GM18511 (cell line): Measurements from ENCODE around the gene GALK1.
"Not testable (repeated sequence)": the region's sequence is repeated elsewhere in the genome, so short reads cannot be mapped to it uniquely, and the experiment has no call there.

Source experiments
- ATAC-seq: cut with Tn5 transposase; IDR thresholded peaks from one replicate; pipeline ENCODE4 v1.9.1; 2021; ENCODE audit warnings: mild to moderate bottlenecking, moderate library complexity; ENCODE audit not compliant: unreplicated experiment

Gene GALK1

DNA sequence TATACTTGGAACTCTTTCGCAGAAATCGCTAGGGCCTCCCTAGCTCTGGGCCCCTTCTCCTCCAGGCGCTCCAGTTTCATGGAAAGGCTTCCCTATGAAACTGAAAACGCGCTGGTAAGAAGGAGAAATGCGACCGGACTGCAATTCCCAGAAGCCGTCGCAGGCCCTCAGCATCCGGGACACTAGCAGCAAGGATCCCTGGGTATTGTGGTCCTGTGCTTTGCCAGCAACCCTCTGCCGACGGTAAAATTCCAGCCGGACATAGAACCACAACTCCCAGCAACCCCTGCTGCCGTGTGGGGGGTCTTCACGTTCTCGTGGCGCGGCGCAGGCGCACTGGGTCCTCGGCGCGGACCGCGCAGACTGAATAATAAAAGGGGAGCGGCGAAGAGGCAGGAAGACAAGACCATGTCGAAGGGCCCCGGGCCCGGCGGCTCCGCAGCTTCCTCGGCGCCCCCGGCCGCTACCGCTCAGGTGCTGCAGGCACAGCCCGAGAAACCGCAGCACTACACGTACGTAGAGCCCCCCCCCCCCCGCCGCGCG lies 19.6 kb upstream of the GALK1 start, which contains the start of gene UNK:
TSS of gene UNK (plus strand) at position 334 of the 543 bp plus-strand sequence. CDS start at position 409, 75 bp downstream.
- peak; percentile 63 for ATAC-seq

- peak; percentile 2 for ATAC-seq
Measured at GRCh38 chr17:75783803-75784472, 18.9 kb upstream of the GALK1 start.

- ATAC-seq: no peak
Measured at GRCh38 chr17:75783069-75783783, 18.2 kb upstream of the GALK1 start.

DNA sequence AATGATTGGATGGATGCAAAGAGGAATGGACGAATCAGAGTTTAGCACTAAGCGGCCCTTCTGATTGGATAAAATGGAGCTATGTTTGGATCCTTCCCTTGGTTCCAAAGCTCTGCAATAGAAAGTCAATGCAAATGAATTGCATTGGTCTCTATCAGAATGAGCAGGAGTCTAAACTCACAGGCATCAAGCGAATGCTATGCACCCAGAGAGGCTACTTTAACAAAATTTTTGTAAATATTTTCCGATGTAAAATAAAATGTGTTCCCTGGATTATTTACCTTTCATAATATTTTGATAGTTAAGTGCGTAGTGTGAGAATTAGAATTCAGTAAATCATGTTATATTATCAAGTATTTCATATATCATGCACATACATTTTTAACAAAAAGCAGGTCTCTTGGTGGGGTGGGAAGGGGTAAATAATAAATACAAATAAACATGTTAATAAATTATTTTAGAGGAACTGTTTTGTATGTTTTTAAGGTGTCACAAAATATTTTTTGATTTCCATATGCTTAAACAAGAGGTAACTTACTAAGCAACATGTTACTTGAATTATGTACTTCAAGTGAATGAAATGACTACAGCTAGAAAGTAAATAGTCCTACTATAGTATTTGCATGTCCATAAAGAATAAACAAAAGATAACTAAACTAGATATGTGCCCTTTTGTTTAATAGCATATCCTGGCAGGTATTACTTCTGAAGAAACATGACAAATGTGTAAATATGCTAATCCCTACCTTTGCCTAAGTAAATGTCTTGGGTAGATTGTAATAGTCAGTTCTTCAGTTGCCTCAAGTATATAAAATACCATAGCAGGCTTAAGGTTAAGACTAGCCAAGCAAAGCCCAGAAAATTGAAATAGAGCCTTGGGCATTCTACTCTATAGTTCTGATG lies 15.2 kb upstream of the GALK1 start:
- no peak for ATAC-seq

- ATAC-seq: peak; percentile 72
Measured at GRCh38 chr17:75779250-75779986, 14.4 kb upstream of the GALK1 start.

DNA sequence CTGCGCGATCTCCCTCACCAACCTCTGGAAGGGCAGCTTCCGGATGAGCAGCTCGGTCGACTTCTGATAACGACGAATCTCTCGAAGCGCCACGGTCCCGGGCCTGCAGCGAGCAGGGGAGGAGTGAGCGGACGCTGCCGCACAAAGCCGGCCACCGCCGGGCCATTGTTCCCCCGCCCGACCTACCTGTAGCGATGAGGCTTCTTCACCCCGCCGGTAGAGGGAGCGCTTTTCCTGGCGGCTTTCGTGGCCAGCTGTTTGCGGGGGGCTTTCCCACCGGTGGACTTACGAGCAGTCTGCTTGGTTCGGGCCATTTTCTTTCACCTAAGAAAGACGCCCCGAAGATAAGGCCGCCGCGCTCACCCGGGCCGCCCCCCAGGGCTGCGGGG lies 13.9 kb upstream of the GALK1 start:
- peak; percentile 14 for ATAC-seq

- not testable (repeated sequence) for ATAC-seq
Measured at GRCh38 chr17:75778066-75778860, 13.3 kb upstream of the GALK1 start.

DNA sequence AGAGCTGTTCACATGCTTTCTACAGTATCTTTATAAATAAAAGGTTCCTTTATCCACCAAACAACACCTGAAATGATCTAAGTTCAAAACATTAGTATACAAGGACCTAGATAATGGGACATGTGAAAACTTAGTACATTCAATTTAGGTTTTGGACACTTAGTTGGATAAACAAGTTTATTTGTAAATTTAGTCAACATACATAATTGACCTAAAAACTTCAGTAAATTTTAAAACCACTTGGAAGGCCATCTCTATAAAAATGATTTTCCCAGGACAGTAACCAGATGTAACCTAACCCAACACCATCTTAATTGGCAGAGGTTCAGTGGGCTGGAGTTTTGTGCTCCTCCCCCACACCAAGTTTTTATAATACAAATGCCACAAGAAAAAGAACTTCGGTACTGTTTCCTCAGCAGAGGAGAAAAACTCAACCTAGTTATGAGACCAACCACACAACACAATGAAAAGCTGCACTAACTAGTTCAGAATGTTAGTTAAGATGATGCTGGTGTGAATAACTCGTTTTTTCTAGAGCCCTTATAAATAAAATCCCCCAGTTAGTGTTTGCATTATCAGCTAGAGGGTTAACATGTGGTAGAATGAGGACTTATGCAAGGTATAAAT lies 12.4 kb upstream of the GALK1 start:
- no peak for ATAC-seq

DNA sequence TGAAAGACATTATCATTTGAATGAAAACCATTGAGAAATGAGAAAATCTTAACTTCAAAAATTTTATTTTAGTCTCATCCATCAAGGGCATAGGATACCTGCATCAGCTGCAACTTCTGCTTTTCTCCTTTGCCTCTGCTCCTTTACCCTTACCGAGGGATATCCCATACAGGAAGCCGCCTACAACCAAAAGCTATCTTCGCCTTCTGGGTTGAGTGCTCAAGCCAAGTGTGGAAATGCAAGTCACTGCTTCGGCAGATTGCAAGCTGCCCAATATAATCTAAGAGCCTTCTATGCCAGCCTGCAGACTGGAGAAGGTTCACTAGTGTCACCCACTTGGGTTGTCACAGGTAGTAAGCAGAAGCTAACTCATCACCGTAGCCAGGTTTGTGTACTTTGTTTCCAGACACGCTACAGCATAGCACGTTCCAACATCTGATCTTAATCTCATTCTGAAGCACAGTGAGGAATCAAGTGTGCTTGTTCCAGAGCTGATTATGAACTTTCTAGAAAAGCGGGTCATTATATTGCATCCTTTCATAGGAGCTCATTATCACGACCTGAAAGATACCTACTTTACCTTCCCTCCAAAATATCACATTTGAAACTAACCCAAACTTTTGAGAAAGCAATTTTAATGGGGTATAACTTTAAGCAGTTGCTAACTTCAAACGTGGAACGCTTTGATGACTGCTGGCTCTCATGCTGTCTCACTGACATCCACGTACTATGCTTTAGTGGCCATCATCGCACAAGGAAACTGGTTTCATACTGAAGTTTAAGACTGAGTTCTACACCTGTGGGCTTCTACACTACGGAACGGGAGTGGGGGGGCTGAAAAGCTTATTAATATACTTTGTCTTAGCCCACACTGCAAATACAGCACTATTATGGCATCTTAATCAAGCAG lies 11.6 kb upstream of the GALK1 start:
- no peak for ATAC-seq

- no peak for ATAC-seq
Measured at GRCh38 chr17:75774991-75775668, 10.1 kb upstream of the GALK1 start.

DNA sequence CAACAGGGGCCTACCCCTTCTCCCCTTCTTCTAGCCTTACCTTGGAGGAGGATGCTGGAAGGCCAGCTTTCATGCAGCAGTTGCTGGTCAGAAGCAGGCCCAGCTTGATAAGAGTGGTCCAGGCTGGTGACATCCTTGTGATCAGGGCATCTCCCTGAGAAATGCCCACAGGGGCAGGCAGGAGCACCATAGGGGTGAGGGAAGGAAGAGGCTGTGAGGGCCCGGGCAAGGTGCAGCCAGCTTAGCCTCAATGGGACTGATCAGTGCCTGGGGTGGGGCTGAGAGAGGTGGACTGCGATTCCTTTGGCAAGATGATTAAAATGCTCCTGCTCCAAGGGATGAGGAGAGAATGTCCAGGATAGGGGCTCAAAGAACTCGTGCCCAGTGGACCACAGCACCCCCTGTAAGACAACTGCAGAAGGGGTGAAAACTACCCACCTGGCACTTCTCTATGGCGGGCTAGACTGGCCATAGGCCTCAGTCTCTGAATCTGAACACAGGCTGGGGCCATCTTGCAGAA lies 9.5 kb upstream of the GALK1 start:
- no peak for ATAC-seq

DNA sequence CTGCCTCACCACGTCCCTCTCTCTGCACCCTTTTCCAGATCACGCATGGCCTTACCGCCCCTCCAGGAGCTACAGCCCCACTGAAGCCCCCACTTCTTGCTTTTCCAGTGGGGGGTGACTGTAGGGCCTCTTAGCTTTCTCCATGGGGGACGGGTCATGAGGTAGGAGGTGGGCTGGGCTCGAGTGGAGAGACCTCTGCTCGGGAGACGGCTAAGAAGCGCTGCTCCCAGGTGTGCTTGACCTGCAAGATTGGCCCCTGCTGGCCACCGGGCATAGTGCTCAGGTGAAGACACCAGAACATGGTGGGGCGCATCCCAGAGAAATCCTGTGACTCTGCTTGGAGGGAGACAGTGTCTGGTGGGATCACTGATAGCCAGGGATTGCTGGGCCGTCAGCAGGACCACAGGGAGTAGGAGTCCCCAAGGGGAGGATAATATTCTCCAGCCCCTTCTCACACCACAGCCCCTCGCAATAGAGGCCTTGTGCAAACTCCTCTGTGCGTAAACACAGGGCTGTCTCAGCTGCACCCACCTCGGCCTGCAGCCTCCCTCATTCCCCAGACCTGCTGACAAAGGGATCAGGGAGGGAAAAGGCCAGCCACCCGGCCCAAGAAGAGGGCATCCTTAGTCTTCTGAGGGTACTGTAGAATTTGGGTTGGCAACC lies 8.9 kb upstream of the GALK1 start:
- ATAC-seq: no peak

DNA sequence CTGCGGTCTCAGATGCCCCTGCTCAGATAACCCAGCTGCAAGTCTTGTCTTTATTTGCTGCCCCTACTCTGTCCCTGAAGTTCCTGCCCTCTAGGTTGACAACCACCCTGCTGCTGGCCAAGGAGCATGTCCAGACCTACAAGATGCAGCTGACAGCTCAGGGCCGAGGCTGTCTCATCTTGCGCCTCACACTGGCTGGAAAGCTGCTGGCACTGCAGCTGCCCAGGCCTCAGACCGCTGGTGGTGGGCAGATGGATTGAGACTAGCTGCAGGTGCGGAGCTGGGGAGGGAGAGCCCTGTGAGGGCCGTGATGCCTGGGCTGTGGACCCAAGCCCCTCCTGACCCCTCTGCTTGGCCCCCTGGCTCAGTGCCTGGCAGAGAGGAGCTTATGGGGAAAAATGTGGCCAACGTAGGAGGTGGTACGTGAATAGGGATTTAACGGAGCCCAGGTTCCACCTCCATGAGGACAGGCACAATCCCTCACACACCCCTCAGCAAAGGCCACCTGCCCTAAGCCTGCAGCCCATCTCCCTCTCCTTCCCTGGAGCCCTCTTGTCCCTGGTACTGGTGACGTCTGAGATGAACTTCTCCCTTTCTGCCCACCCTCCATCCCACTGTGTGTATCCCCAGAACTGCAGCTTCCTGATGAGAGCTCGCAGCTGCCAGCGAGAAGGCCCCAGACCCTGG lies 8.3 kb upstream of the GALK1 start:
- no peak for ATAC-seq

DNA sequence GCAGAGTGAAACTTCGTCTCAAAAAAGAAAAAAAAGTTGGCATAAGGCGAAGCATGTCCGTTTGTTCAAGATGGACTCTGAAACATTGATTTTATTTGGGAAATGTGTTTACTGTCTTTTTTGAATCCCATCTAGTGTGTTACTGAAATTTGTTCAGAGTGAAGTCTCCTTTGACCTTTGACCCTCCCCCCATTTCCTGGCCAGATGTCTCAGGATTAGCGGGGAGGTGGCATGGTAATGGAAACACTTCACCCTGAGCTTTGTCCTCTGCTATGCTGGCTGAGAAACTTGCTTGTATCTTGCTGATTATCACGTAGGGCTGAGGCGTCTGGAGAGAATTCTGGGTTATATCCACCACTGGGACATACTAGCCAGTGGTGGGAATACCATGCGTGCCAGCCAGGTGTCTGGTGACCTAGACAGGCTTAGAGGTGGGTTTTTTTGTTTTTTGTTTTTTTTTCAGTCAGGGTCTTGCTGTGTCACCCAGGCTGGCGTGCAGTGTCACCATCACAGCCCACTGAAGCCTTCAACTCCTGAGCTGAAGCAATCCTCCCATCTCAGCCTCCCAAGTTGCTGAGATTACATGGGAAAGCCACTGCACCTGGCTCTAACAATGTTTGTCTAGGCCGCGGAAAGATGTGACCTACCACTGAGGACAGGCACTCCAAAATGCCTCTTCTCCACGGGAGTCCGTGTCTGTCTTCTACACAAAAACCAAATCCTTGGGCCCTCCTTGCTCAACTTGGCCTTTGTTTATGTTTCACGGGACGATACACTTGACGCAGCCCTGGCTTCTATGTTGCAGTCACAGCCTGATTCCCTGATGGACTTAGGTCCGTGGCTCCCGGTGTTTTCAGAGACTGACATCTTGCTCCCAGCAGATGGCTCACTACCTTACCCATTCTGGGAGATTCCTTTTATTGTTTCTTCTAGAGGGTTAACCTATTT lies 6.6 kb upstream of the GALK1 start:
- ATAC-seq: no peak

- no peak for ATAC-seq
Measured at GRCh38 chr17:75769536-75769935, 4.5 kb upstream of the GALK1 start.
